HepG2 (cell line): ENCODE data around the gene RAB22A. TPM values are rescaled to one million over a fixed set of nuclear protein-coding genes. Genes with fewer than 3 reads are reported as not detected.

Experiments
- HNRNPH1 ChIP-seq: fragments of 200-400 bp; formaldehyde crosslinking; optimal IDR thresholded peaks from 2 replicates; pipeline ENCODE3; 2017; ENCODE audit warnings: mild to moderate bottlenecking, low read depth, low read length
- NFIC ChIP-seq: IDR thresholded peaks from 2 replicates; pipeline ENCODE4 v1.6.1; 2012; ENCODE audit warnings: mild to moderate bottlenecking, low read length, inconsistent platforms
- TBX2 ChIP-seq: sonication (generic); formaldehyde crosslinking; IDR thresholded peaks from 2 replicates; pipeline ENCODE4 v1.5.0; 2020; ENCODE audit warnings: missing genetic modification reagents, mild to moderate bottlenecking, borderline replicate concordance
- TSC22D2 ChIP-seq: sonication (generic); formaldehyde crosslinking; IDR thresholded peaks from 2 replicates; pipeline ENCODE4 v1.5.1; 2020; ENCODE audit warnings: missing genetic modification reagents, mild to moderate bottlenecking, borderline replicate concordance
- YEATS2 ChIP-seq: sonication (generic); formaldehyde crosslinking; IDR thresholded peaks from 2 replicates; pipeline ENCODE4 v1.4.0; 2020; ENCODE audit warnings: missing genetic modification reagents, borderline replicate concordance
- ZNF232 ChIP-seq: sonication (generic); formaldehyde crosslinking; IDR thresholded peaks from 2 replicates; pipeline ENCODE4 v1.4.0; 2020; ENCODE audit warnings: missing genetic modification reagents, borderline replicate concordance
- polyA plus RNA-seq, 8 experiments: library from polyadenylated mRNA; depleted of rRNA in 3 of 8; stranded (reverse) in 7 of 8; unstranded in 1 of 8; fragments of >200 nt; fragmentation: Illumina TruSeq in 4 of 8; extraction: Trizol in 4 of 8; gene quantifications; 2 replicates each; pipeline versions ENCODE4 v1.2.1 to v1.2.3, GENCODE V29; 2011 to 2016; ENCODE audit warnings: low read depth in 4 of 8, missing spikeins in 1 of 8, mixed read lengths in 1 of 8; ENCODE audit not compliant: insufficient read depth in 1 of 8
- total RNA-seq, 5 experiments: library from RNA; depleted of rRNA; stranded (reverse); fragments of >200 nt; fragmentation: Illumina TruSeq; extraction: Trizol; gene quantifications; 2 replicates each; pipeline ENCODE4 v1.2.3, GENCODE V29; 2016; ENCODE audit warnings: low read depth in 1 of 5
- TF ChIP-seq, protein P1 (sequence below): IDR thresholded peaks from 2 replicates; pipeline ENCODE4 v1.6.1; 2016; ENCODE audit warnings: low read depth
- TF ChIP-seq, protein P2 (sequence below): sonication (generic); formaldehyde crosslinking; IDR thresholded peaks from 2 replicates; pipeline ENCODE4 v1.5.0; 2020; ENCODE audit warnings: missing genetic modification reagents
- TF ChIP-seq, protein P3 (sequence below): sonication (generic); formaldehyde crosslinking; IDR thresholded peaks from 2 replicates; pipeline ENCODE4 v1.4.0; 2020; ENCODE audit warnings: missing genetic modification reagents
- TF ChIP-seq, protein P4 (sequence below): sonication (generic); formaldehyde crosslinking; IDR thresholded peaks from 2 replicates; pipeline ENCODE4 v1.5.1; 2020; ENCODE audit warnings: mild to moderate bottlenecking, missing genetic modification reagents, borderline replicate concordance
- TF ChIP-seq, protein P5 (sequence below): sonication (generic); formaldehyde crosslinking; IDR thresholded peaks from 2 replicates; pipeline ENCODE4 v1.5.0; 2020; ENCODE audit warnings: missing genetic modification reagents

Gene RAB22A
- total and polyA plus RNA-seq, 2 of the 13 experiments (the other 11 are each of a cell fraction or from before 2014, with no cell fraction given): 10.7 to 11.2 TPM

DNA sequence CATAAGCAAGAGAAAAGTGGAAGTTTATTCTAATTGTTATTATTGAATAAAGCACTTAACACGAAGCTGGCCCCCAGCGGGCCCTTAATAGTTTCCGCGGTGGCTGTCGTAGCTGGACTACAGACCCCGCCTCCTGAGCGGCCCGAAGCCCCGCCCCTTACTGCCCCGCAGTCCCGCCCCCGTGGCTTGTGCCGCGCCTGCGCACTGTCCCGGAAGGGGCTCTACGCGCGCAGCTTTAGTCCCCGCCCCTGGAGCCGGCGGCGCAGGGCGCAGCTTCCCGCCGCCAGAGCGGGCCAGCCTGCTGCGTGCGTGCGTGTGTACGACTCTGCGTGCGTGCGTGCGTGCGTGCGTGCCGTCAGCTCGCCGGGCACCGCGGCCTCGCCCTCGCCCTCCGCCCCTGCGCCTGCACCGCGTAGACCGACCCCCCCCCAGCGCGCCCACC lies 79.4 kb downstream of the RAB22A start, which contains the start of gene VAPB (continued):
- TF ChIP-seq, protein P1, sequence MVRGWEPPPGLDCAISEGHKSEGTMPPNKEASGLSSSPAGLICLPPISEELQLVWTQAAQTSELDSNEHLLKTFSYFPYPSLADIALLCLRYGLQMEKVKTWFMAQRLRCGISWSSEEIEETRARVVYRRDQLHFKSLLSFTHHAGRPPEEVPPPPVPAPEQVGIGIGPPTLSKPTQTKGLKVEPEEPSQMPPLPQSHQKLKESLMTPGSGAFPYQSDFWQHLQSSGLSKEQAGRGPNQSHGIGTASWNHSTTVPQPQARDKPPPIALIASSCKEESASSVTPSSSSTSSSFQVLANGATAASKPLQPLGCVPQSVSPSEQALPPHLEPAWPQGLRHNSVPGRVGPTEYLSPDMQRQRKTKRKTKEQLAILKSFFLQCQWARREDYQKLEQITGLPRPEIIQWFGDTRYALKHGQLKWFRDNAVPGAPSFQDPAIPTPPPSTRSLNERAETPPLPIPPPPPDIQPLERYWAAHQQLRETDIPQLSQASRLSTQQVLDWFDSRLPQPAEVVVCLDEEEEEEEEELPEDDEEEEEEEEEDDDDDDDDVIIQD (CRISPR knock-in tag): peak; percentile 14; the same call in 1 of the 2 replicates
- TF ChIP-seq NFIC (no peak), TSC22D2 (CRISPR knock-in tag) (peak; percentile 12; the same call in 1 of the 2 replicates), ZNF232 (peak; percentile 28; the same call in 1 of the 2 replicates), HNRNPH1 (no peak), TBX2 (CRISPR knock-in tag) (peak; percentile 71), YEATS2 (CRISPR knock-in tag) (peak; percentile 96)
- TF ChIP-seq, protein P2, sequence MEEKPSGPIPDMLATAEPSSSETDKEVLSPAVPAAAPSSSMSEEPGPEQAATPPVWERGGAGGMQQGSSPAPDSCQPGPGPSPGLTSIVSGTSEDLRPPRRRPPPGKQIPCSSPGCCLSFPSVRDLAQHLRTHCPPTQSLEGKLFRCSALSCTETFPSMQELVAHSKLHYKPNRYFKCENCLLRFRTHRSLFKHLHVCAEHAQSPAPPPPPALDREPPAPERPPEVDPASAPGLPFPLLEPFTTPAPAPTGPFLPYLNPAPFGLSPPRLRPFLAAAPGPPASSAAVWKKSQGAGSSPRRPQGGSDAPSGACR: peak; percentile 88
- TF ChIP-seq, protein P3, sequence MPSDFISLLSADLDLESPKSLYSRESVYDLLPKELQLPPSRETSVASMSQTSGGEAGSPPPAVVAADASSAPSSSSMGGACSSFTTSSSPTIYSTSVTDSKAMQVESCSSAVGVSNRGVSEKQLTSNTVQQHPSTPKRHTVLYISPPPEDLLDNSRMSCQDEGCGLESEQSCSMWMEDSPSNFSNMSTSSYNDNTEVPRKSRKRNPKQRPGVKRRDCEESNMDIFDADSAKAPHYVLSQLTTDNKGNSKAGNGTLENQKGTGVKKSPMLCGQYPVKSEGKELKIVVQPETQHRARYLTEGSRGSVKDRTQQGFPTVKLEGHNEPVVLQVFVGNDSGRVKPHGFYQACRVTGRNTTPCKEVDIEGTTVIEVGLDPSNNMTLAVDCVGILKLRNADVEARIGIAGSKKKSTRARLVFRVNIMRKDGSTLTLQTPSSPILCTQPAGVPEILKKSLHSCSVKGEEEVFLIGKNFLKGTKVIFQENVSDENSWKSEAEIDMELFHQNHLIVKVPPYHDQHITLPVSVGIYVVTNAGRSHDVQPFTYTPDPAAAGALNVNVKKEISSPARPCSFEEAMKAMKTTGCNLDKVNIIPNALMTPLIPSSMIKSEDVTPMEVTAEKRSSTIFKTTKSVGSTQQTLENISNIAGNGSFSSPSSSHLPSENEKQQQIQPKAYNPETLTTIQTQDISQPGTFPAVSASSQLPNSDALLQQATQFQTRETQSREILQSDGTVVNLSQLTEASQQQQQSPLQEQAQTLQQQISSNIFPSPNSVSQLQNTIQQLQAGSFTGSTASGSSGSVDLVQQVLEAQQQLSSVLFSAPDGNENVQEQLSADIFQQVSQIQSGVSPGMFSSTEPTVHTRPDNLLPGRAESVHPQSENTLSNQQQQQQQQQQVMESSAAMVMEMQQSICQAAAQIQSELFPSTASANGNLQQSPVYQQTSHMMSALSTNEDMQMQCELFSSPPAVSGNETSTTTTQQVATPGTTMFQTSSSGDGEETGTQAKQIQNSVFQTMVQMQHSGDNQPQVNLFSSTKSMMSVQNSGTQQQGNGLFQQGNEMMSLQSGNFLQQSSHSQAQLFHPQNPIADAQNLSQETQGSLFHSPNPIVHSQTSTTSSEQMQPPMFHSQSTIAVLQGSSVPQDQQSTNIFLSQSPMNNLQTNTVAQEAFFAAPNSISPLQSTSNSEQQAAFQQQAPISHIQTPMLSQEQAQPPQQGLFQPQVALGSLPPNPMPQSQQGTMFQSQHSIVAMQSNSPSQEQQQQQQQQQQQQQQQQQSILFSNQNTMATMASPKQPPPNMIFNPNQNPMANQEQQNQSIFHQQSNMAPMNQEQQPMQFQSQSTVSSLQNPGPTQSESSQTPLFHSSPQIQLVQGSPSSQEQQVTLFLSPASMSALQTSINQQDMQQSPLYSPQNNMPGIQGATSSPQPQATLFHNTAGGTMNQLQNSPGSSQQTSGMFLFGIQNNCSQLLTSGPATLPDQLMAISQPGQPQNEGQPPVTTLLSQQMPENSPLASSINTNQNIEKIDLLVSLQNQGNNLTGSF (CRISPR knock-in tag): no peak
- TF ChIP-seq, protein P4, sequence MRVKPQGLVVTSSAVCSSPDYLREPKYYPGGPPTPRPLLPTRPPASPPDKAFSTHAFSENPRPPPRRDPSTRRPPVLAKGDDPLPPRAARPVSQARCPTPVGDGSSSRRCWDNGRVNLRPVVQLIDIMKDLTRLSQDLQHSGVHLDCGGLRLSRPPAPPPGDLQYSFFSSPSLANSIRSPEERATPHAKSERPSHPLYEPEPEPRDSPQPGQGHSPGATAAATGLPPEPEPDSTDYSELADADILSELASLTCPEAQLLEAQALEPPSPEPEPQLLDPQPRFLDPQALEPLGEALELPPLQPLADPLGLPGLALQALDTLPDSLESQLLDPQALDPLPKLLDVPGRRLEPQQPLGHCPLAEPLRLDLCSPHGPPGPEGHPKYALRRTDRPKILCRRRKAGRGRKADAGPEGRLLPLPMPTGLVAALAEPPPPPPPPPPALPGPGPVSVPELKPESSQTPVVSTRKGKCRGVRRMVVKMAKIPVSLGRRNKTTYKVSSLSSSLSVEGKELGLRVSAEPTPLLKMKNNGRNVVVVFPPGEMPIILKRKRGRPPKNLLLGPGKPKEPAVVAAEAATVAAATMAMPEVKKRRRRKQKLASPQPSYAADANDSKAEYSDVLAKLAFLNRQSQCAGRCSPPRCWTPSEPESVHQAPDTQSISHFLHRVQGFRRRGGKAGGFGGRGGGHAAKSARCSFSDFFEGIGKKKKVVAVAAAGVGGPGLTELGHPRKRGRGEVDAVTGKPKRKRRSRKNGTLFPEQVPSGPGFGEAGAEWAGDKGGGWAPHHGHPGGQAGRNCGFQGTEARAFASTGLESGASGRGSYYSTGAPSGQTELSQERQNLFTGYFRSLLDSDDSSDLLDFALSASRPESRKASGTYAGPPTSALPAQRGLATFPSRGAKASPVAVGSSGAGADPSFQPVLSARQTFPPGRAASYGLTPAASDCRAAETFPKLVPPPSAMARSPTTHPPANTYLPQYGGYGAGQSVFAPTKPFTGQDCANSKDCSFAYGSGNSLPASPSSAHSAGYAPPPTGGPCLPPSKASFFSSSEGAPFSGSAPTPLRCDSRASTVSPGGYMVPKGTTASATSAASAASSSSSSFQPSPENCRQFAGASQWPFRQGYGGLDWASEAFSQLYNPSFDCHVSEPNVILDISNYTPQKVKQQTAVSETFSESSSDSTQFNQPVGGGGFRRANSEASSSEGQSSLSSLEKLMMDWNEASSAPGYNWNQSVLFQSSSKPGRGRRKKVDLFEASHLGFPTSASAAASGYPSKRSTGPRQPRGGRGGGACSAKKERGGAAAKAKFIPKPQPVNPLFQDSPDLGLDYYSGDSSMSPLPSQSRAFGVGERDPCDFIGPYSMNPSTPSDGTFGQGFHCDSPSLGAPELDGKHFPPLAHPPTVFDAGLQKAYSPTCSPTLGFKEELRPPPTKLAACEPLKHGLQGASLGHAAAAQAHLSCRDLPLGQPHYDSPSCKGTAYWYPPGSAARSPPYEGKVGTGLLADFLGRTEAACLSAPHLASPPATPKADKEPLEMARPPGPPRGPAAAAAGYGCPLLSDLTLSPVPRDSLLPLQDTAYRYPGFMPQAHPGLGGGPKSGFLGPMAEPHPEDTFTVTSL (CRISPR knock-in tag): no peak
- TF ChIP-seq, protein P5, sequence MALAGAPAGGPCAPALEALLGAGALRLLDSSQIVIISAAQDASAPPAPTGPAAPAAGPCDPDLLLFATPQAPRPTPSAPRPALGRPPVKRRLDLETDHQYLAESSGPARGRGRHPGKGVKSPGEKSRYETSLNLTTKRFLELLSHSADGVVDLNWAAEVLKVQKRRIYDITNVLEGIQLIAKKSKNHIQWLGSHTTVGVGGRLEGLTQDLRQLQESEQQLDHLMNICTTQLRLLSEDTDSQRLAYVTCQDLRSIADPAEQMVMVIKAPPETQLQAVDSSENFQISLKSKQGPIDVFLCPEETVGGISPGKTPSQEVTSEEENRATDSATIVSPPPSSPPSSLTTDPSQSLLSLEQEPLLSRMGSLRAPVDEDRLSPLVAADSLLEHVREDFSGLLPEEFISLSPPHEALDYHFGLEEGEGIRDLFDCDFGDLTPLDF: peak; percentile 99
